GM12873 (cell line): ENCODE results near the gene PSD.

Source experiments
- CTCF ChIP-seq: IDR thresholded peaks from 2 replicates; pipeline ENCODE4 v1.5.1; 2012; ENCODE audit warnings: low read depth, mild to moderate bottlenecking, moderate library complexity, low read length, control low read depth; ENCODE audit not compliant: insufficient read depth; ENCODE audit errors: missing control alignments

Gene PSD

GRCh38 chr10:102429468-102429867 is 10.9 kb upstream of the PSD start:
- TF ChIP-seq CTCF: no peak

GRCh38 chr10:102426803-102427287 is 8.3 kb upstream of the PSD start:
- no peak for TF ChIP-seq CTCF

GRCh38 chr10:102425444-102425843 is 6.9 kb upstream of the PSD start:
- no peak for TF ChIP-seq CTCF

GRCh38 chr10:102424916-102425315 is 6.3 kb upstream of the PSD start:
- no peak for TF ChIP-seq CTCF

GRCh38 chr10:102424145-102424544 is 5.6 kb upstream of the PSD start:
- TF ChIP-seq CTCF: no peak

- TF ChIP-seq CTCF: no peak
These were observed 4.9 kb upstream of the PSD start for GRCh38 chr10:102423372-102423968.

- peak; percentile 74 for TF ChIP-seq CTCF
These were observed 4.1 kb upstream of the PSD start for GRCh38 chr10:102422545-102423129.
